RWPE1 (cell line): Measurements from ENCODE around the gene GLI2.

Source experiments
- CTCF ChIA-PET: fragments of 350-600 bp; sonication (Branson Sonifier 250); formaldehyde crosslinking; extraction: SDS; loops from one replicate; lab custom pipeline; 2021; lab: Yijun Ruan, JAX
- POLR2A ChIA-PET: fragments of 400-600 bp; formaldehyde crosslinking; extraction: SDS; loops from one replicate; lab custom pipeline; 2020; ENCODE audit warnings: antibody characterized with exemption; ENCODE audit not compliant: low non-redundant PET; lab: Yijun Ruan, JAX
- DNase-seq: peaks from one replicate; pipeline ENCODE4 v3.0.0; 2012; ENCODE audit warnings: low spot score
- H3K27ac ChIP-seq: fragments of 450-650 bp; 2 replicates; pipeline ENCODE4 v1.5.1; 2017
- TF ChIP-seq, protein P1 (sequence below): fragments of 450-650 bp; conservative IDR thresholded peaks from 2 replicates; pipeline ENCODE4 v1.5.1; 2017; ENCODE audit warnings: low read depth, mild to moderate bottlenecking

Gene GLI2

DNA sequence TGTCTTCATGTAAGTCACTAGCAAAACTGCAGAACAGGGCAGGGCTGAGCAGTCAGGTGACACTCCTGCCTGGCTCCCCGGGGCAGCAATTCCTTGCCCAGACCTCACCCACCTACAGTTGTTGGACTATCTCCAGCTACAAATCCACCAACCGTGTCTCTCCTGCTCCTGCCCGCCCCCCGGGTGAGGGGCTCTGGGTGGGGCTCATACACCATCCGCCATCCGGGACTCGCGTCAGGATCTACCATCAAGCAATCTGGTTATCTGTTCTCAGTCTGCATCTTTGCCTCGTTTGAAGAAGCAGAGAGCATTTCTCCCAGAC is 13.5 kb upstream of the GLI2 start:
- ChIA-PET CTCF (no interaction called here), POLR2A (no interaction called here)
- no peak overlapping the region for H3K27ac ChIP-seq
- TF ChIP-seq, protein P1, sequence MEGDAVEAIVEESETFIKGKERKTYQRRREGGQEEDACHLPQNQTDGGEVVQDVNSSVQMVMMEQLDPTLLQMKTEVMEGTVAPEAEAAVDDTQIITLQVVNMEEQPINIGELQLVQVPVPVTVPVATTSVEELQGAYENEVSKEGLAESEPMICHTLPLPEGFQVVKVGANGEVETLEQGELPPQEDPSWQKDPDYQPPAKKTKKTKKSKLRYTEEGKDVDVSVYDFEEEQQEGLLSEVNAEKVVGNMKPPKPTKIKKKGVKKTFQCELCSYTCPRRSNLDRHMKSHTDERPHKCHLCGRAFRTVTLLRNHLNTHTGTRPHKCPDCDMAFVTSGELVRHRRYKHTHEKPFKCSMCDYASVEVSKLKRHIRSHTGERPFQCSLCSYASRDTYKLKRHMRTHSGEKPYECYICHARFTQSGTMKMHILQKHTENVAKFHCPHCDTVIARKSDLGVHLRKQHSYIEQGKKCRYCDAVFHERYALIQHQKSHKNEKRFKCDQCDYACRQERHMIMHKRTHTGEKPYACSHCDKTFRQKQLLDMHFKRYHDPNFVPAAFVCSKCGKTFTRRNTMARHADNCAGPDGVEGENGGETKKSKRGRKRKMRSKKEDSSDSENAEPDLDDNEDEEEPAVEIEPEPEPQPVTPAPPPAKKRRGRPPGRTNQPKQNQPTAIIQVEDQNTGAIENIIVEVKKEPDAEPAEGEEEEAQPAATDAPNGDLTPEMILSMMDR = no peak
- DNase-seq = no peak

DNA sequence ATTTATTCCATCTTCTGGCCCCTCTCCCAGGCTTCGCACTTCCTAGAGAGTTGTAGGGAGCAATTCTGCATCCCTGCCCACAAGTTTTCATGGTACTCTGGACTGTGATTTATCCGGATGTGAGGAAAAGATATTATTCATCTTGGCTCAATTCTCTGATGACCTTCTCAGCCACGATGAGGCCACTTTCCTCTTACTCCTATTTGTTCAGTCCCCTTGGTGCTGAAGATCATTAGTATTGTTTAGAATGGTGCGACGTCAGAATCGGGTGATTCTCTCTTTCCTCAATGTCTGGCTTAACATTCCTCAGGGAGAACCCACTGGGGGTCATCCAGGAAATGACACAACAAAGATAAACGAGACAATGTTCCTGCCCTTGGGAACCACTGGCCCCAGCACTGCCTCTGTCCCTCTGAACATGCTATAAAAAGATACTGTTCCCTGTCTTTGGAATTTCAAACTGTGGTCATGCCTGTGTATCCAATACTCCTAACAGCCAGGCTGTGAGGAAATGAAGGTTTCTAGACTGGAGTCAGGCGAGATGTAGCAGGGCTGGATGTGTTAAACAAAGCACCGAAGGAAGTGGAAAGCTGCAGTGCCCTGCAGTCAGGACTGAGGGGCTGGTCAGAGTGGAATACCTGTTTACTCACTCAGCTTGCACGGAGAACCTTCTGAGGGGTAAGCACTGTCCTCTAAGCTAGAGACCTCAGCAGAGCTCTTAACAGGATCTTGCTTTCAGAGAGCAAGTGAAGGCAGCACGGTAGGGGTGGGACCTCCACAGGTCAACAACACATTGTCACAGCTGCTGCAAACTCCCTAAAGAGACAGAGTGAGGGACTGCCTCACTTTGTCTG is 12.9 kb upstream of the GLI2 start:
- ChIA-PET POLR2A (no interaction called here), CTCF (no interaction called here)
- DNase-seq = no peak
- no peak overlapping the region for H3K27ac ChIP-seq
- TF ChIP-seq, protein P1 = no peak

DNA sequence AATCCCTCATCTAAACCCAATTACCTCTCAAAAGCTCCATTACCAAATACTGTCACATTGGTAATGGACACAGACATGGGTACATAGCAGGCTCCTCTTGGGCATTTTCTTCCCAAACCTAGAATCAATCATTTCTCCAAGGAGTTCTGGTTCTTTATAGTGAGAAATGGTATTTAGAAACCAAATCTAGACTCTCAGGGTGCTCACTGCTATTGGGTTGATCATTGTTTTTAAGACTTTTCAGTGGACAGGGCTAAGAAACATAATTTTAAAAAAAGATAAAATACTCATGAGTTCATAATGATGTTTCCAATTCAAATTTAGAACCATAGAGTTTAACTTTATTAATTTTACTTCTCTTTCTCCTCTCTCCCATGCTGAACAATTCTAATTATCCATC is 9.4 kb upstream of the GLI2 start:
- ChIA-PET CTCF (no interaction called here), POLR2A (no interaction called here)
- TF ChIP-seq, protein P1 = no peak
- DNase-seq = no peak
- no peak overlapping the region for H3K27ac ChIP-seq

DNA sequence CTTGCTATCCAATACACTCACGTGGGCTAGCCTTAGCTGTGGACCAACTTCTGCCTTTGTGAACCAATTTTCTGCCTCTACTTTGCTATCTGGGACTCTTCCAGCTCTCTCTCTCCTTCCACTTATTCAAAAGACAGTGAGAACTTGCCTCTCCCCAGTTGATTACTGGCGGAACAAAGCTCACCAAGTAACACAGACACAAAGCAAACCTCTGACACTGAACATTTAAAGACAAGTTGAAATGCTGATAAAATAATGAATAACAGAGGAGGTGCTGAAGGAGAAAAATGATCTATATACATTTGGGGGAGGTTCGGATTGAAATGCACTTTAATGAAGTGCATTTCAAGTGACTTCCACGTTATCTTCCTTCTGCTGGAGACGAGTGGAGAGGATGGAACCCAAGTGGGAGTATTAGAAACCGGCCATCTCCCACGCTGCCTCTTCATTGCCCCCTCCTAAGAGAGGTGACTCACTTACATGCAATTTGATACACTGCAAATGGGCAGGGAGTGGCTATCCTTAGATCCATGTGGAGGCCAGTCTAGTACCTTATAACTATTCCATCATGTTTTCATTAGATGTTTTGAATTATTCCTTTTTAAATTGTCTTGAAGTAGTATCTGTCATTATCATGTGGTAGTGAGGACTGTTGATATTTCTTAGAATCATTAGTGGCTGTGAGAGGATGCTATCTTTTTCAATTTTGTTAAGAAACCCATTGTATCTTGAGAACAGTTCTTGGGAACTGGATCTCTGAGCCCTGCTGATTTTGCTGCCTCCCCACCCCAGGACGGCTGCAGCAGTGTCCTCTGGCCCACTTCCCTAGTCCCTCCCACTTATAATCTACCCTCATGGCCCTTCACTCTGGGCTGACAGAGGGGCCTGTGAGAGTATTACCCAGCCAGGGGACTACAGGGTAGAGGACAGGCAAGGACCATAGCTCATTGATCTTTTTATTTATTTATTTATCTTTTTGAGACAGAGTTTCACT is 6.0 kb upstream of the GLI2 start:
- TF ChIP-seq, protein P1 = no peak
- DNase-seq = peak; percentile 62
- ChIA-PET CTCF (interaction anchor here (0.6 to 0.7 kb wide), 2 partner anchors 33 to 200 kb away, joined by 3 read pairs; no protein-coding TSS in a partner anchor), POLR2A (interaction anchor here (0.6 kb wide), 1 partner anchor 971 kb away, joined by 3 read pairs; no protein-coding TSS in a partner anchor)
- H3K27ac ChIP-seq = peak overlapping the region; percentile 30; the same call in 1 of the 2 replicates

DNA sequence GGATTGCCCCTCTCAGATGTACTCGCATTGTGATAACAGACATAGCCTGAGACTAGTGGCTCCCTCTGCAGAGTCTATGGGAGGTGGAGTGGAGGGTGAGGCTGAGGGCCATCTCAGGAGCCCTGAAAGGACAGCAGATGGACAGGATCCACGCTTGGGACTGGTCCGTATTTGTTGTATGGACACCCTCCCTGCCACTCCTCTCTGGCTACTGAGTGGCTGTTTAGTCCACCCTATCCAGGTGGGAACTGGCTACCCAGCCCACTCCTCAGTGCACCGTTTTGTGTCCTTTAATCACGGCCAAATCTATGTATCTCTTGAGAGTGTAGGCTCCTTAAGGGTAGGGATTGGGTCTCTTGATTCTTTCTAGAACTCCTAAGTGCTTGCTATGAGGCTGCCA is 4.5 kb upstream of the GLI2 start:
- POLR2A ChIA-PET = no interaction called here

More for the DNA sequence above, 4.5 kb upstream of the GLI2 start:
- CTCF ChIA-PET = no interaction called here
- no peak for DNase-seq
- H3K27ac ChIP-seq = no peak overlapping the region
- TF ChIP-seq, protein P1 = no peak
